GM18861 (cell line): Measurements from ENCODE around the gene CD226.
"Not testable (repeated sequence)": the region's sequence is repeated elsewhere in the genome, so short reads cannot be mapped to it uniquely, and the experiment has no call there.

Source experiments
- ATAC-seq: cut with Tn5 transposase; IDR thresholded peaks from one replicate; pipeline ENCODE4 v1.9.1; 2021; ENCODE audit not compliant: unreplicated experiment

CD226 gene

GRCh38 chr18:69916412-69916811 lies 31.3 kb downstream of the CD226 start:
- no peak for ATAC-seq

GRCh38 chr18:69908838-69909237 lies 38.8 kb downstream of the CD226 start:
- ATAC-seq: no peak

DNA sequence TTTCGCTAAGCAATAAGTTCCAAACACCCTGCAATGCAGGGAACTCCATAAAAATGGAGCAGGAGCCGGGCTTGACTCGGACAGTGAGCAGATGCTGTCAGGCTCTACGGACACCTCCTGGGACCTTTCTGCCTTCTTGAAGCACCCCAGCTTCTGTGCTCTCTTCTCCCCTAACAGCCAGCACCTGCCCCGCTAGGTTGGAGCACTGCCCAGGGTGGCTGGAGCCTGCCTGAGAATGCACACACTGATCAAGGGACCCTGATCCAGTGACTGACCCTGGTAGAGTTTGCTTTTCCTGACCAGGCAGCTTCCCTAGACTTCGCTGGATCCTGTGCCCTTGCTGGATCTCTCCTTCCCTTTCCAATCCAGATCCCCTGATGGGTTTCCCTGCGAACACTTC lies 40.9 kb downstream of the CD226 start:
- no peak for ATAC-seq

DNA sequence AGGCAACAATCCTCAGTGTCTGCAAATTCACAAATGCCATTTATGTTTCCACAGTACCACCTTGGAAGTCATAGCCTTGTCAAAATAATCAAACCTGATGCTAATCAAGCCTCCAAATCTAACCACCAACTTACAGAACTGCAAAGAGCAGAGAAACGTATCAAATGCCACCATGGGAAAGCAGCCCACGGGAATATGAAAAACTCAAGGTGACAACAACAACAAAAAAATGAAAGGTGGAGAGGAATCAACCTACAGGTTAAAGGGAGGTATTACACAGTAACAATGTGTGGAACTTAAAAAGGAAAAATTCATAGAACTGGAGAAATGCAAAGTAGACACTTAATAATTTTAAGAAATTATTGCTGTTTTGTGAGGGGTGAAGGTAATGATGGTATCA lies 46.7 kb downstream of the CD226 start:
- no peak for ATAC-seq

DNA sequence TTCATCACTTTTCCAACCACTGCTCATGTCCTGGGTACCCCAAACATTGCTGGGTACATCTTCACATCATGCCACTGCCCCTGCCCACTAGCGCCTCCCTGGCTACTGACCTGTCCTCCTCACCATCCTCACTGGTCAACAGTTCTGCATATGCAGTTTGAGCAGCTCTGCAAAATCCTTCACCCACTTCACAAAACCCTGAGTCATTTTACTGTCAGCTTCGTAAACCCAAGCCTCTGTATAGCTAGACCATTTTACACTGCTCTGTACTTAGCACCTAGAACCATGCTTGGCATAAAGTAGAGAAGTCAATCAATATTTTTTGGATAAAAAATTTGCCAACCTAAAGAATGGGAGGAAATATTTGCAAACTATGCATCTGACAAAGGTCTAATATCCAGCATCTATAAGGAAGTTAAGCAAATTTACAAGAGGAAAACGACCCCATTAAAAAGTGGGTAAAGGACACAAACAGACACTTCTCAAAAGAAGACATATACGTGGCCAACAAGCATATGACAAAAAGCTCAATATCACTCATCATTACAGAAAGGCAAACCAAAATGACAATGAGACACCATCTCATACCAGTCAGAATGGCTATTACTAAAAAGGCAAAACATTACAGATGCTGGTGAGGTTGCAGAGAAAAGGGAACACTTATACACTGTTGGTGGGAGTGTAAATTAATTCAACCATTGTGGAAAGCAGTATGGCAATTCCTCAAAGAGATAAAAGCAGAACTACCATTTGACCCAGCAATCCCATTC lies 48.3 kb downstream of the CD226 start:
- ATAC-seq: not testable (repeated sequence)

DNA sequence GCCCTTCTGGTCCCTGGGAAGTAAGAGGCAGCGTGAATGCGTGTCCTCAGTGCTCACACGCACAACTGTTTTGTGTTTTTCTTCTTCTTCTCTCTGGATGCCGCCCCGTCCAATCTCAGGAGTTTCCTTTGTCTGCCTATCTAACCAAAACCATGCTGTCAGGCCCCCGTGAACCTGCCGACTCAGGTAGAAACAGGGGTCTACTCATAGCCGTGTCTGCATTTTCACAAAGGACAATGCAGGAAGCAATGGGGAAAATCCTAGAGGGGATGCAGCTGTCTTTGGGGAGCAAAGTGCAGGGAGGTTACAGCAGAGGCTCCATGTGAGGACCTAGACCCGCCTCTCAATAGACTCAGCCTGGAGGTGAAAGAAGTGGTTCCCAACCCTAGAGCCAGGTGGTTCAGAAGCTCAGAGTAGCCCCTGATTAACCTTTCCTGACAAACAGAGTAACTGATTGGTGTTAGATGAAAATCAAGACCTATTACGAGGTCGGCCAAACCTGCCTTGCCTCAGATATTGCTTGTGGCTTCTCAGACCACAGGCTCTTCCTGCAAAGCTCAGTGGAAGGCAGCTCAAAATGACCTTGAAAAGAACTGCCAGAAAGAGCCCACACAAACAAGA lies 49.3 kb downstream of the CD226 start:
- ATAC-seq: peak; percentile 65

- no peak for ATAC-seq
These were observed 50.1 kb downstream of the CD226 start for GRCh38 chr18:69897397-69898108.

DNA sequence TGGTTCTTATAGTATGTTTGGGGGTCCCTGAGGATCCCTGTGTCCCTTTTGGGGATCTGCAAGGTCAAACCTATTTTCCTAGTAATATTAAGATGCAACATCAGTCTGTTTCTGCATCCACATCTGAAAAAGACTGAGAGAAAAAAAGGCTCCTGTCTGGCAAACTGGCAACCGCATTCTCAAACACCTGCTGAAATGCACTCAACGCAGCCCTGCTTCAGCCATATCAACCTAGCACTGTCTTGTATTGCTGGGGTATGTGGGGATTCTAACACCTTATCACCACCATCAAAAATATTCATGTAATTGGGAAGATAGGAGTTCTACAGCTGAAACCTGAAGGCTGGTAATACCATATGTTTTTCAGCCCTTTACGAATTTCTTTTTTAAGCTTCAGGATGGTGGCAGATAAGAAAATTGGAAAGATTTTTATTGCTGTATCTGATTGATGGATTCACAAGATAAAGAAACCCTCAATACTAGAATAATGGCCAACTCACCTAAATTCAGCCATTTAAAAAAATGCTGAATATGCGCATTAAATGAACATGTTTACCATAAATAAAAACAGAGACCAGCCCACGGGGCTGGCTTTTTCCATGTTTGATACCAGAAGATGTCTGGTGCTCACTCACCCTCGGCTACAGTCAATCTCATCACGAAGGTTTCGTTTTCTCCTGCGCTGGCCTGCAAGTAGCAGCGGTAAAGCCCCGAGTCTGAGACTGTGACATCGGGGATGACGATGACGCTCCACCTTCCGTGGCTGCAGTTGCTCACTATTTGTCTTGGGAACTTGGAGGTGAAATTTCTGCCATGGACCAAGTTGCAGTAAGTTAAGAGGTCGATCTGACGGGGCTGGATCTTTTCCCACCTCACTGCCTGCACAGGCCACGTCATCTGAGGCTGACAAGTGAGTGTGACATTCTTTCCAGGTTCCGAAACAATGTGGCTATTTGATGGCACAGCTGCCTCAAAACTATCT lies 52.3 kb downstream of the CD226 start:
- ATAC-seq: no peak

GRCh38 chr18:69894467-69894866 lies 53.2 kb downstream of the CD226 start:
- ATAC-seq: no peak

DNA sequence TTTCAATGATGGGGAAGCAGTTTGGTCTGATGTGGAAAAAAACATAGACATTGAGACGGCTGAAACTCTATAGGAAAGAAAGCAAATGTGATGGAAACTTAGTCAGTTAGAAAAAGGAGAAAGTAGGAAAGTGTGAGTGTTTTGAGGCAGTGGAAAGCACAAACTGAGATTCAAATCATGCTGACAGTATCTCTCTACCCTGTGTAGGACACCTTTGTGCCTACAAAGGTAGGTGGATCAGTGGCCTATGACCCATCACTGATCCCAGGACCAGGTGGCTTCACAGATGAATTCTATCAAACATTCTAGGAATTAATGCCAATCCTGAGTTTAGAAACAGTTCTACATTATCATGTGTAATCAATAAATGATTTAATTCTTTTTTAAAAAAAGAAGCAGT lies 57.1 kb downstream of the CD226 start:
- no peak for ATAC-seq

GRCh38 chr18:69889009-69889408 lies 58.7 kb downstream of the CD226 start:
- ATAC-seq: no peak

DNA sequence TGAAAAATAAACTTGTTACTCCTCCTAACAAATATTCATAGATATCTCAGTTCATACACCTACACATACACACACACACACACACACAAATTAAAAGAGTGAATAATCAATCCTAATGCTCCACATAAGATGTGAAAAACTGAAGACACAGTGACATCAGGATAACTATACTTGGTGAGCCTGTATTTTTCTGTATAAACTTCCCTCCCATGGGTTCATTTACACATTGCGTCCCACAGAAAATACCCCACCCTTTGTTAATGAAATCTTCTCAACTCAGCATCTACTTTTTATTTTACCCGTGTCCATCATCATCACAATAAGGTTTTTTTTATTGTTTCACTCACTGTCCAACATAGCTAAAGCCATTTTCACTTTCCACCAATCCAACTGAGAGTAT lies 60.4 kb downstream of the CD226 start:
- no peak for ATAC-seq

GRCh38 chr18:69885841-69886531 lies 61.7 kb downstream of the CD226 start:
- ATAC-seq: peak; percentile 88

DNA sequence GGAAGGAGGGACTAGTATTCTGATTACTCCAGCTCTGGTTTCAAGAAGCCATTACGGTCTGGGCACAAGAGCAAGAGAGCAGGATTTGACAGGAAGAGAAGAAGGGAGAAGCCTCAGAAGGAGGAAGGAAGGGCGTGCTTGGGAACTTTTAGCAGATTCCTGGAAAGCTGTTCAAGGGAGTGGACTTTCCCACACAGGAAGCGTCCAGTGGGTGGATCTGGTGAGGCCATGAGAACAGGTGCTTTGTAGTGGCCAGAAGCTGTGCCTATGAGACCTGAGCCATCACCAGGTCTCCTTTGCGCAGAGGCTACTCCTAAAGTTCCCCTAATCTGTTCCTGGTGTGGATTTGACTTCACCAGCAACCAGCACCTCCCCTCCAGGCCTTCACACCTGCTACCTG lies 62.3 kb downstream of the CD226 start:
- ATAC-seq: no peak

- ATAC-seq: no peak
These were observed 63.9 kb downstream of the CD226 start for GRCh38 chr18:69883781-69884180.

- ATAC-seq: peak; percentile 37
These were observed 64.6 kb downstream of the CD226 start for GRCh38 chr18:69882965-69883668.

DNA sequence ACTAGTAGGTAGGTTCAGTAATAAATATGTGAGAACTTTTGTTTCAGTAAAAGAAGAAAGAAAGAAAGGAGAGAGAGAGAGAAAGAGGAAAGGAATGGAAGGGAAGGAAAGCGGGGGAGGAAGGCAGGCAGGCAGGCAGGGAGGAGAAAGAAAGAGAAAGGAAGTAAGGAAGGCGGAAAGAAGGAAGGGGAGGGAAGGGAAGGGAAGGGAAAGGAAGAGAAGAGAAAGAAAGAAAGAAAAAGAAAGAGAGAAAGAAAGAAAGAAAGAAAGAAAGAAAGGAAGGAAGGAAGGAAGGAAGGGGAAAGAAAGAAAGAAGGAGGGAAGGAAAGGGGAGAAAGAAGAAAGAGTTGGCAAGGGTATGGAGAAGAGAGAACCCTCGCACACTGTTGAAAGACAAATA lies 67.6 kb downstream of the CD226 start:
- no peak for ATAC-seq

DNA sequence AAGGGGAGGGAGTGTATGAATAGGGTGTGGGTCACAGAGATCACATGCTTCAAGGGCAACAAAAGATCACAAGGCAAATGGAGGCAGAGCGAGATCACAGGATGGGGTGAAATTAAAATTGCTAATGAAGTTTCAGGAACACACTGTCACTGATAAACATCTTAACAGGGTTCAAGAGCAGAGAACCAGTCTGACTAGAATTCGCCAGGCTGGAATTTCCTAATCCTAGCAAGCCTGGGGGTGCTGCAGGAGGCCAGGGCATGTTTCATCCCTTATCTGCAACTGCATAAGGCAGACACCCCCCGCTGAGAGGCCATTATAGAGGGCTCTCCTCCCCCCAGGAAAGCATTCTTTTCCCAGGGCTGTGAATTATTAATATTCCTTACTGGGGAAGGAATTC lies 68.6 kb downstream of the CD226 start:
- not testable (repeated sequence) for ATAC-seq

GRCh38 chr18:69878213-69878933 lies 69.3 kb downstream of the CD226 start:
- no peak for ATAC-seq
